Neuronal stem cell (in vitro differentiated cells): ENCODE data around the gene KCTD2.

Experiments
- DNase-seq: peaks from one replicate; pipeline ENCODE4 v3.0.0-alpha.2; 2013; ENCODE audit warnings: low spot score
- H2AFZ ChIP-seq: one replicate; pipeline ENCODE4 v1.6.1; 2013; ENCODE audit warnings: mild to moderate bottlenecking, low read length, inconsistent platforms
- H2AK5ac ChIP-seq: 2 replicates; pipeline ENCODE4 v1.6.1; 2013; ENCODE audit warnings: low read depth, mild to moderate bottlenecking, inconsistent platforms, low read length, moderate library complexity, mixed read lengths
- H2BK120ac ChIP-seq: 2 replicates; pipeline ENCODE4 v1.6.1; 2013; ENCODE audit warnings: low read depth, mild to moderate bottlenecking, inconsistent platforms, low read length, moderate library complexity, mixed read lengths
- H2BK12ac ChIP-seq: one replicate; pipeline ENCODE4 v1.6.1; 2013; ENCODE audit warnings: low read length, inconsistent platforms
- H2BK15ac ChIP-seq: 2 replicates; pipeline ENCODE4 v1.6.1; 2013; ENCODE audit warnings: mild to moderate bottlenecking, low read length, inconsistent platforms, mixed read lengths
- H2BK5ac ChIP-seq: one replicate; pipeline ENCODE4 v1.6.1; 2013; ENCODE audit warnings: inconsistent platforms, mild to moderate bottlenecking, low read length, moderate library complexity
- H3K14ac ChIP-seq: one replicate; pipeline ENCODE4 v1.6.1; 2013; ENCODE audit warnings: low read length, inconsistent platforms
- H3K18ac ChIP-seq: 2 replicates; pipeline ENCODE4 v1.6.1; 2013; ENCODE audit warnings: low read length, inconsistent platforms
- H3K23ac ChIP-seq: 2 replicates; pipeline ENCODE4 v1.6.1; 2013; ENCODE audit warnings: low read depth, mild to moderate bottlenecking, mixed read lengths, low read length, inconsistent platforms; ENCODE audit not compliant: poor library complexity
- H3K27ac ChIP-seq: replicated peaks from 3 replicates; pipeline ENCODE4 v1.5.1; 2013; ENCODE audit warnings: low read length, inconsistent platforms
- H3K27me3 ChIP-seq, 3 experiments: 2 replicates each; pipeline ENCODE4 v1.6.1; 2013; ENCODE audit warnings: low read length in 3 of 3, mild to moderate bottlenecking in 2 of 3, inconsistent platforms in 1 of 3, low read depth in 1 of 3, mixed read lengths in 1 of 3, moderate library complexity in 1 of 3; ENCODE audit not compliant: control insufficient read depth in 3 of 3, insufficient read depth in 3 of 3
- H3K36me3 ChIP-seq, 2 donors: replicated peaks in 1 of 2; 2 replicates each; pipeline ENCODE4 v1.6.1; 2013; ENCODE audit warnings: low read length in 2 of 2; ENCODE audit not compliant: control insufficient read depth in 2 of 2, insufficient read depth in 2 of 2
- H3K4ac ChIP-seq: 2 replicates; pipeline ENCODE4 v1.6.1; 2013; ENCODE audit warnings: inconsistent platforms, mild to moderate bottlenecking, low read length, moderate library complexity
- H3K4me1 ChIP-seq, 2 donors: 1 replicate in 1 of 2; 2 replicates in 1 of 2; pipeline ENCODE4 v1.6.1; 2013; ENCODE audit warnings: low read length in 2 of 2, low read depth in 1 of 2; ENCODE audit not compliant: control insufficient read depth in 2 of 2, insufficient read depth in 1 of 2
- H3K4me2 ChIP-seq: one replicate; pipeline ENCODE4 v1.6.1; 2013; ENCODE audit warnings: mild to moderate bottlenecking, low read length, inconsistent platforms; ENCODE audit not compliant: insufficient read depth, poor library complexity, severe bottlenecking
- H3K4me3 ChIP-seq, 2 donors: 2 replicates each; pipeline ENCODE4 v1.5.1; 2013; ENCODE audit warnings: low read length in 2 of 2, mild to moderate bottlenecking in 2 of 2, inconsistent platforms in 1 of 2, moderate library complexity in 1 of 2
- H3K79me1 ChIP-seq: one replicate; pipeline ENCODE4 v1.6.1; 2013; ENCODE audit warnings: low read depth, mild to moderate bottlenecking, inconsistent platforms, low read length, moderate library complexity
- H3K9ac ChIP-seq: one replicate; pipeline ENCODE4 v1.6.1; 2013; ENCODE audit warnings: mild to moderate bottlenecking, low read depth, low read length, inconsistent platforms; ENCODE audit not compliant: poor library complexity
- H3K9me3 ChIP-seq, 2 donors: replicated peaks in 1 of 2; 2 replicates each; pipeline versions ENCODE3 to v1.6.1; 2013; ENCODE audit warnings: low read length in 2 of 2, mild to moderate bottlenecking in 2 of 2, inconsistent platforms in 1 of 2, low read depth in 1 of 2, mixed read lengths in 1 of 2, moderate library complexity in 1 of 2; ENCODE audit not compliant: control insufficient read depth in 2 of 2, insufficient read depth in 1 of 2
- H4K8ac ChIP-seq: one replicate; pipeline ENCODE4 v1.6.1; 2013; ENCODE audit warnings: low read depth, mild to moderate bottlenecking, inconsistent platforms, low read length, moderate library complexity
- H4K91ac ChIP-seq: one replicate; pipeline ENCODE4 v1.6.1; 2013; ENCODE audit warnings: low read length, low read depth, mild to moderate bottlenecking, inconsistent platforms; ENCODE audit not compliant: poor library complexity
- WGBS, 2 donors: extraction: QIAGEN DNeasy Blood & Tissue Kit; methylation state at CpG; one replicate each; pipeline ENCODE4 v1.1.7; 2013; ENCODE audit warnings: missing lambda C conversion rate in 2 of 2, mixed read lengths in 1 of 2; ENCODE audit not compliant: insufficient read length in 2 of 2, insufficient replicate concordance in 1 of 2; ENCODE audit errors: extremely low coverage in 2 of 2; 5-methylcytosine and 5-hydroxymethylcytosine counted together

KCTD2 gene

GRCh38 chr17:75012346-75013091 lies 34.5 kb upstream of the KCTD2 start, which contains the start of gene MRPL58:
MRPL58 (plus strand) TSS chr17:75012670; CDS start chr17:75012687, 17 bp downstream.
- no CpG with 5 or more reads among the region's 63 CpGs for WGBS, 2 donors
- peak within 1 kb of the TSS; percentile 93 for H3K9ac ChIP-seq
- no peak within 1 kb of the TSS for H2BK15ac ChIP-seq
- H3K23ac ChIP-seq, result peak within 1 kb of the TSS; percentile 92
- H3K9me3 ChIP-seq, result peaks cover 0 to 2% of the 10 kb centered on the region in 2 donors
- no peak within 1 kb of the TSS for H3K14ac ChIP-seq
- peaks cover 3 to 16% of the 10 kb centered on the region in 2 donors for H3K36me3 ChIP-seq
- H3K4me3 ChIP-seq, result peak within 1 kb of the TSS; percentile 76 to 94
- no peaks in the 10 kb centered on the region for H3K79me1 ChIP-seq
- no peak within 1 kb of the TSS for H2AK5ac ChIP-seq
- peak within 1 kb of the TSS; percentile 85 for H2BK5ac ChIP-seq
- peak within 1 kb of the TSS; percentile 69 for H3K4me2 ChIP-seq
- H3K4me1 ChIP-seq, result peaks cover 7 to 12% of the 10 kb centered on the region in 2 donors
- no peak within 1 kb of the TSS for H2BK120ac ChIP-seq
- peak; percentile 88 for DNase-seq
- no peaks in the 10 kb centered on the region for H3K27me3 ChIP-seq
- H2BK12ac ChIP-seq, result no peak within 1 kb of the TSS
- no peak within 1 kb of the TSS for H4K91ac ChIP-seq
- peak within 1 kb of the TSS; percentile 87 for H2AFZ ChIP-seq
- peak within 1 kb of the TSS; percentile 75 for H3K27ac ChIP-seq
- no peak within 1 kb of the TSS for H3K4ac ChIP-seq
- no peak within 1 kb of the TSS for H4K8ac ChIP-seq
- H3K18ac ChIP-seq, result peak within 1 kb of the TSS; percentile 94

GRCh38 chr17:75013092-75013559 lies 33.9 kb upstream of the KCTD2 start:
- peak overlapping the region; percentile 76 to 94 for H3K4me3 ChIP-seq
- no peak for DNase-seq
- peaks cover 5 to 16% of the 10 kb centered on the region in 2 donors for H3K36me3 ChIP-seq
- H3K27me3 ChIP-seq, result no peaks in the 10 kb centered on the region
- H3K4me1 ChIP-seq, result peaks cover 7 to 12% of the 10 kb centered on the region in 2 donors
- H2BK15ac ChIP-seq, result no peak overlapping the region
- peak overlapping the region; percentile 15 for H3K27ac ChIP-seq
- no peak overlapping the region for H3K4ac ChIP-seq
- no peaks in the 10 kb centered on the region for H3K79me1 ChIP-seq
- H3K23ac ChIP-seq, result no peak overlapping the region
- no peak overlapping the region for H2BK120ac ChIP-seq
- H4K91ac ChIP-seq, result no peak overlapping the region
- H3K9me3 ChIP-seq, result peaks cover 0 to 2% of the 10 kb centered on the region in 2 donors
- H2AFZ ChIP-seq, result peak overlapping the region; percentile 87
- no peak overlapping the region for H2BK12ac ChIP-seq
- peak overlapping the region; percentile 59 for H3K4me2 ChIP-seq
- no peak overlapping the region for H3K18ac ChIP-seq
- no CpG with 5 or more reads among the region's 10 CpGs for WGBS, 2 donors
- no peak overlapping the region for H2BK5ac ChIP-seq
- H3K14ac ChIP-seq, result no peak overlapping the region
- no peak overlapping the region for H2AK5ac ChIP-seq
- no peak overlapping the region for H4K8ac ChIP-seq
- H3K9ac ChIP-seq, result peak overlapping the region; percentile 93

- no peak overlapping the region for H2BK12ac ChIP-seq
- H3K9me3 ChIP-seq, result peaks cover 0 to 2% of the 10 kb centered on the region in 2 donors
- WGBS, 2 donors, result no CpG with 5 or more reads among the region's 5 CpGs
These were observed 27.9 kb upstream of the KCTD2 start for GRCh38 chr17:75019146-75019545.

GRCh38 chr17:75019710-75020109 lies 27.3 kb upstream of the KCTD2 start:
- H3K14ac ChIP-seq, result no peak overlapping the region
- no peak overlapping the region for H2AFZ ChIP-seq
- no peak overlapping the region for H2AK5ac ChIP-seq
- H3K4me2 ChIP-seq, result no peak overlapping the region
- H3K4me1 ChIP-seq, result no peaks in the 10 kb centered on the region
- peaks cover 0 to 2% of the 10 kb centered on the region in 2 donors for H3K9me3 ChIP-seq
- no peak overlapping the region for H2BK120ac ChIP-seq
- H3K36me3 ChIP-seq, result peaks cover 30 to 57% of the 10 kb centered on the region in 2 donors
- DNase-seq, result no peak
- no peak overlapping the region for H2BK12ac ChIP-seq
- no peaks in the 10 kb centered on the region for H3K27me3 ChIP-seq
- no peak overlapping the region for H2BK5ac ChIP-seq
- no peak overlapping the region for H3K9ac ChIP-seq
- no peak overlapping the region for H3K23ac ChIP-seq
- no peaks in the 10 kb centered on the region for H3K79me1 ChIP-seq
- H3K27ac ChIP-seq, result no peak overlapping the region
- H3K18ac ChIP-seq, result no peak overlapping the region
- H3K4ac ChIP-seq, result no peak overlapping the region
- H4K8ac ChIP-seq, result no peak overlapping the region
- H3K4me3 ChIP-seq, result no peak overlapping the region
- H2BK15ac ChIP-seq, result no peak overlapping the region
- no CpG with 5 or more reads among the region's 3 CpGs for WGBS, 2 donors
- H4K91ac ChIP-seq, result no peak overlapping the region

More at GRCh38 chr17:75019146-75019545, 27.9 kb upstream of the KCTD2 start:
- no peak for DNase-seq
- Histone ChIP-seq H3K23ac (no peak overlapping the region), H3K9ac (peak overlapping the region; percentile 27), H3K36me3 (peaks cover 30 to 58% of the 10 kb centered on the region in 2 donors), H2BK120ac (no peak overlapping the region), H3K4me1 (no peaks in the 10 kb centered on the region), H2AK5ac (no peak overlapping the region), H4K91ac (no peak overlapping the region), H3K4me3 (no peak overlapping the region), H2BK5ac (no peak overlapping the region), H3K79me1 (no peaks in the 10 kb centered on the region), H3K14ac (no peak overlapping the region), H3K4ac (no peak overlapping the region), H3K4me2 (no peak overlapping the region), H2AFZ (no peak overlapping the region), H3K27me3 (no peaks in the 10 kb centered on the region), H2BK15ac (no peak overlapping the region), H4K8ac (no peak overlapping the region), H3K27ac (no peak overlapping the region), H3K18ac (no peak overlapping the region)
